GM18502 (cell line): ENCODE results near the gene SYNGR4.

ENCODE experiments used
- ATAC-seq: cut with Tn5 transposase; IDR thresholded peaks from one replicate; pipeline ENCODE4 v1.9.1; 2021; ENCODE audit warnings: mild to moderate bottlenecking; ENCODE audit not compliant: unreplicated experiment, poor library complexity

The SYNGR4 gene

GRCh38 chr19:48341515-48342413 is 22.4 kb upstream of the SYNGR4 start:
- no peak for ATAC-seq

- ATAC-seq: no peak
Measured at GRCh38 chr19:48342414-48342738, 21.8 kb upstream of the SYNGR4 start.

GRCh38 chr19:48342841-48343540 is 21.2 kb upstream of the SYNGR4 start:
- ATAC-seq: no peak

- ATAC-seq: no peak
Measured at GRCh38 chr19:48344892-48345291, 19.3 kb upstream of the SYNGR4 start.

GRCh38 chr19:48346191-48346590 is 18.0 kb upstream of the SYNGR4 start:
- ATAC-seq: no peak

- no peak for ATAC-seq
Measured at GRCh38 chr19:48348045-48348444, 16.1 kb upstream of the SYNGR4 start.

GRCh38 chr19:48348737-48349136 is 15.4 kb upstream of the SYNGR4 start:
- no peak for ATAC-seq

- no peak for ATAC-seq
Measured at GRCh38 chr19:48350856-48351255, 13.3 kb upstream of the SYNGR4 start.

- ATAC-seq: no peak
Measured at GRCh38 chr19:48351341-48351752, 12.8 kb upstream of the SYNGR4 start.

- no peak for ATAC-seq
Measured at GRCh38 chr19:48353677-48354076, 10.5 kb upstream of the SYNGR4 start.

GRCh38 chr19:48354332-48354992 is 9.7 kb upstream of the SYNGR4 start:
- no peak for ATAC-seq

GRCh38 chr19:48355365-48355954 is 8.7 kb upstream of the SYNGR4 start:
- no peak for ATAC-seq

GRCh38 chr19:48359123-48359522 is 5.0 kb upstream of the SYNGR4 start:
- no peak for ATAC-seq

- ATAC-seq: no peak
Measured at GRCh38 chr19:48361912-48362311, 2.3 kb upstream of the SYNGR4 start.

- peak; percentile 54 for ATAC-seq
Measured at GRCh38 chr19:48362716-48363499, 1.3 kb upstream of the SYNGR4 start.

- ATAC-seq: peak; percentile 19
Measured at GRCh38 chr19:48363500-48363809, 712 bp upstream of the SYNGR4 start.

- ATAC-seq: no peak
Measured at GRCh38 chr19:48364598-48365348, 606 bp downstream of the SYNGR4 start.

- ATAC-seq: no peak
Measured at GRCh38 chr19:48365602-48366001, 1.4 kb downstream of the SYNGR4 start.

GRCh38 chr19:48367855-48368254 is 3.7 kb downstream of the SYNGR4 start:
- ATAC-seq: no peak

- no peak for ATAC-seq
Measured at GRCh38 chr19:48368936-48369335, 4.8 kb downstream of the SYNGR4 start.
